Germinal center (tissue), 1 donor: ENCODE results near the gene BRAF.
A peak's percentile ranks its signal among the peaks of the same experiment; 100 is the strongest.
"Not testable (repeated sequence)": the region's sequence is repeated elsewhere in the genome, so short reads cannot be mapped to it uniquely, and the experiment has no call there.

Experiments used
- DNase-seq: peaks from one replicate; pipeline ENCODE4 v3.0.0; 2012; ENCODE audit warnings: mixed read lengths, low spot score

Gene BRAF

GRCh38 chr7:140876519-140877248 lies 48.0 kb downstream of the BRAF start:
- no peak for DNase-seq

- DNase-seq: no peak
Observed at GRCh38 chr7:140873434-140873833, 51.3 kb downstream of the BRAF start.

- DNase-seq: no peak
Observed at GRCh38 chr7:140870003-140870402, 54.7 kb downstream of the BRAF start.

- DNase-seq: no peak
Observed at GRCh38 chr7:140869430-140869829, 55.3 kb downstream of the BRAF start.

- no peak for DNase-seq
Observed at GRCh38 chr7:140867467-140868462, 57.0 kb downstream of the BRAF start.

GRCh38 chr7:140866926-140867325 lies 57.8 kb downstream of the BRAF start:
- DNase-seq: no peak

- no peak for DNase-seq
Observed at GRCh38 chr7:140864732-140865131, 60.0 kb downstream of the BRAF start.

- no peak for DNase-seq
Observed at GRCh38 chr7:140863867-140864266, 60.9 kb downstream of the BRAF start.

GRCh38 chr7:140863184-140863583 lies 61.5 kb downstream of the BRAF start:
- no peak for DNase-seq

- no peak for DNase-seq
Observed at GRCh38 chr7:140857048-140857447, 67.7 kb downstream of the BRAF start.

- no peak for DNase-seq
Observed at GRCh38 chr7:140841166-140841715, 83.5 kb downstream of the BRAF start.

- no peak for DNase-seq
Observed at GRCh38 chr7:140831724-140832123, 93.0 kb downstream of the BRAF start.

GRCh38 chr7:140829720-140830119 lies 95.0 kb downstream of the BRAF start:
- DNase-seq: no peak

- no peak for DNase-seq
Observed at GRCh38 chr7:140828741-140829140, 96.0 kb downstream of the BRAF start.

GRCh38 chr7:140817383-140817782 lies 107.3 kb downstream of the BRAF start:
- DNase-seq: not testable (repeated sequence)

GRCh38 chr7:140810830-140811556 lies 113.7 kb downstream of the BRAF start:
- DNase-seq: peak; percentile 23

GRCh38 chr7:140810385-140810784 lies 114.3 kb downstream of the BRAF start:
- DNase-seq: no peak

GRCh38 chr7:140778975-140779374 lies 145.8 kb downstream of the BRAF start:
- no peak for DNase-seq

- DNase-seq: no peak
Observed at GRCh38 chr7:140778568-140778967, 146.2 kb downstream of the BRAF start.

- DNase-seq: no peak
Observed at GRCh38 chr7:140774371-140774770, 150.4 kb downstream of the BRAF start.

- no peak for DNase-seq
Observed at GRCh38 chr7:140773104-140773503, 151.6 kb downstream of the BRAF start.

GRCh38 chr7:140771826-140772225 lies 152.9 kb downstream of the BRAF start:
- DNase-seq: no peak
